ENCODE data around the gene RASAL1.

- TF ChIP-seq JAZF1 (CRISPR knock-in tag; IDR thresholded peaks at IDR 0.05) (no peak), NR3C1 (CRISPR knock-in tag; conservative IDR thresholded peaks at IDR 0.05; ENCODE audit: low read depth) (no peak), CTCF (IDR thresholded peaks at IDR 0.05) (no peak), ATF3 (CRISPR knock-in tag; conservative IDR thresholded peaks at IDR 0.05) (no peak), CREB1 (CRISPR knock-in tag; IDR thresholded peaks at IDR 0.05) (no peak), RORB (CRISPR knock-in tag; IDR thresholded peaks at IDR 0.05) (no peak), TEAD1 (CRISPR knock-in tag; IDR thresholded peaks at IDR 0.05) (no peak), RELA (CRISPR knock-in tag; IDR thresholded peaks at IDR 0.05; ENCODE audit: borderline replicate concordance) (no peak), ZNF232 (CRISPR knock-in tag; IDR thresholded peaks at IDR 0.05) (no peak), USF2 (CRISPR knock-in tag; IDR thresholded peaks at IDR 0.05) (no peak)
These were observed 84.8 kb downstream of the RASAL1 start for GRCh38 chr12:113050795-113051194.
